GM23248 (cell line): ENCODE measurements around the gene THOC6.

Experiments
- EZH2 ChIP-seq: fragments of 200-600 bp; sonication (generic); IDR thresholded peaks from 2 replicates; pipeline ENCODE4 v1.6.1; 2018; ENCODE audit warnings: antibody characterized with exemption, mild to moderate bottlenecking; ENCODE audit not compliant: insufficient read depth, poor library complexity, severe bottlenecking
- EZH2phosphoT487 ChIP-seq: fragments of 200-600 bp; sonication (generic); IDR thresholded peaks from 2 replicates; pipeline ENCODE4 v1.6.1; 2018; ENCODE audit warnings: antibody characterized with exemption, moderate library complexity, mild to moderate bottlenecking, low read depth; ENCODE audit not compliant: insufficient read depth

- no peak for TF ChIP-seq EZH2
- TF ChIP-seq EZH2phosphoT487: no peak
Observed at GRCh38 chr16:2987833-2988232, 36.0 kb upstream of the THOC6 start.
